Activated CD4-positive, alpha-beta memory T cell treated with anti-CD3 and anti-CD28 coated beads for 36 hours (primary cell): ENCODE data around the gene SEL1L2. TPM values are rescaled to one million over a fixed set of nuclear protein-coding genes. Genes with fewer than 3 reads are reported as not detected.

Experiments
- CTCF ChIA-PET: fragments of 350-600 bp; sonication (Branson Sonifier 250); formaldehyde crosslinking; loops from one replicate; lab custom pipeline; 2021; ENCODE audit warnings: antibody characterized with exemption, inconsistent platforms; lab: Charles Lee
- POLR2A ChIA-PET: fragments of 350-600 bp; sonication (Branson Sonifier 250); formaldehyde crosslinking; loops from one replicate; lab custom pipeline; 2021; ENCODE audit warnings: antibody characterized with exemption; lab: Charles Lee
- DNase-seq: peaks from one replicate; pipeline ENCODE4 v3.0.0-alpha.2; 2020
- H3K27ac Mint-ChIP-seq: one replicate; pipeline ENCODE4 v1.8.0; 2021; ENCODE audit warnings: mixed read lengths
- H3K27me3 Mint-ChIP-seq: one replicate; pipeline ENCODE4 v1.8.0; 2021; ENCODE audit warnings: mixed read lengths
- H3K36me3 Mint-ChIP-seq: one replicate; pipeline ENCODE4 v1.8.0; 2021; ENCODE audit warnings: mixed read lengths
- H3K4me1 Mint-ChIP-seq: one replicate; pipeline ENCODE4 v1.8.0; 2021; ENCODE audit warnings: low read depth, mixed read lengths
- H3K4me3 Mint-ChIP-seq: one replicate; pipeline ENCODE4 v1.8.0; 2021; ENCODE audit warnings: mild to moderate bottlenecking, mixed read lengths
- H3K9me3 Mint-ChIP-seq: one replicate; pipeline ENCODE4 v1.8.0; 2021; ENCODE audit warnings: mixed read lengths
- intact Hi-C: fragments of 100-400 bp; cut with micrococcal nuclease; formaldehyde crosslinking; loops from one replicate; pipeline ENCODE4 v1.15.1; 2023
- total RNA-seq, 2 experiments: library from RNA; stranded (reverse); gene quantifications; one replicate each; pipeline ENCODE4 v1.2.3, GENCODE V29; 2021

Gene SEL1L2
- total RNA-seq, 2 experiments from 2014 or later, result not detected

DNA sequence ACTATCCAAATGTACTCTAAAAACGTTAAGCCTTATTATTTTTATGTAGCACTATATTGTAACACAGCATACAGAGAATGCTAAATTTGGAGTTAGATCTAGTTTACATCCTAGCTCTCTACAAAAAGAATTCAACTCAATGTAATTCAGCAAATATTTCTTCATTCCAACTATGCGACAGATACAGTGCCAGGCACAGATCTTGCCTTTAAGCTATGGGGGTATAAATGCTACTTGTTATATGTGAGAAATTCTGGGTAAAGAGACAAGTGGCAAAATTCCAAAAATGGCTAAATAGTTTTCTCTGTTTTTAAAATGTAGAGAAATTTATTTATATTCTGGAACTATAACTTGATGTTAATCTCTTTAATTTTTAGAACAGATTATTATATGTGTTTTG, 63.2 kb downstream of the SEL1L2 start:
- intact Hi-C loops, result no loop called here
- Mint-ChIP-seq H3K9me3 (no peaks in the 10 kb centered on the region), H3K27me3 (no peaks in the 10 kb centered on the region), H3K4me1 (no peaks in the 10 kb centered on the region), H3K36me3 (no peaks in the 10 kb centered on the region), H3K27ac (no peak overlapping the region), H3K4me3 (no peak overlapping the region)
- CTCF ChIA-PET, result no interaction called here
- POLR2A ChIA-PET, result no interaction called here
- no peak for DNase-seq

DNA sequence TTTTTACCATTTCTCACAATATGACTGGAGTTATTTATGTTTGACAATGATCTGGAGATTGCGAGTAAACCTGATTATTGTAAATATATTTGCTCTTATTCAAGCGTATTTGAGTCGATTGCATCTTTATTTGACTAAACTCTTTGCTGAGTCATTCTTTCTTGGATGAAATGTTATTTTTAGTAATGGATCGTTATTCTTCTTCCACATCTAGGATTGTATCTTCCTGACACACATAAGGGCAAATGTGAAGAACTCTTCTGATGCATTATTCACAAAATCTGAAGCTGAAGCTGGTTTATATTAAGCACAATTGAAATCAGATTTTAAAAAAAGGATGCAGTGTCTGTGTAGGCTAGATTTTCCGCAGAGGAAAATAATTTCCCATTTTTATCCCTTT, 68.2 kb downstream of the SEL1L2 start:
- H3K27me3 Mint-ChIP-seq, result no peaks in the 10 kb centered on the region
- intact Hi-C loops, result no loop called here
- no peaks in the 10 kb centered on the region for H3K36me3 Mint-ChIP-seq
- H3K4me3 Mint-ChIP-seq, result no peak overlapping the region
- no peak overlapping the region for H3K27ac Mint-ChIP-seq
- H3K9me3 Mint-ChIP-seq, result no peaks in the 10 kb centered on the region
- no peak for DNase-seq
- no peaks in the 10 kb centered on the region for H3K4me1 Mint-ChIP-seq
- ChIA-PET POLR2A (no interaction called here), CTCF (no interaction called here)

DNA sequence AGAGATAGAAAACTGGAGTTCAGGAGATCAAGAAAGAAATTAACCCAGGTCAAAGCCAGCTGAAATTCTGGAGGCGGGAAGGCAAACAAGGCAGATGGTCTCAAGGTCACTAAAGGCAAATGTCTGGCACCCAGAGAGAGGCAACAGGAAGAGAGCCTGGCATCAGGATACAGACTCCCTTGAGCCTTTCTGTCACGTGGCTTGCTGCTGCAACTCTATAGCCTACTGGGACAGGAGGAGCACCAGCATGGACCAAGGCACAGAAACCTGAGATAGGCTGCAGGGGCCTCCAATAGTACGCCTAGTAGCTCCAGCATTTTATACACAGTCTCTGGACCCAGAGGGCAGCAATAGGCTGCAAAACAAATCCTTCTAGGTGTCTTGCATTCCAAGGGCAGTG, 75.1 kb downstream of the SEL1L2 start:
- no peaks in the 10 kb centered on the region for H3K9me3 Mint-ChIP-seq
- POLR2A ChIA-PET, result no interaction called here
- no peaks in the 10 kb centered on the region for H3K27me3 Mint-ChIP-seq
- intact Hi-C loops, result no loop called here
- no peaks in the 10 kb centered on the region for H3K4me1 Mint-ChIP-seq
- H3K4me3 Mint-ChIP-seq, result no peak overlapping the region
- no peaks in the 10 kb centered on the region for H3K36me3 Mint-ChIP-seq
- CTCF ChIA-PET, result no interaction called here
- H3K27ac Mint-ChIP-seq, result no peak overlapping the region
- no peak for DNase-seq

DNA sequence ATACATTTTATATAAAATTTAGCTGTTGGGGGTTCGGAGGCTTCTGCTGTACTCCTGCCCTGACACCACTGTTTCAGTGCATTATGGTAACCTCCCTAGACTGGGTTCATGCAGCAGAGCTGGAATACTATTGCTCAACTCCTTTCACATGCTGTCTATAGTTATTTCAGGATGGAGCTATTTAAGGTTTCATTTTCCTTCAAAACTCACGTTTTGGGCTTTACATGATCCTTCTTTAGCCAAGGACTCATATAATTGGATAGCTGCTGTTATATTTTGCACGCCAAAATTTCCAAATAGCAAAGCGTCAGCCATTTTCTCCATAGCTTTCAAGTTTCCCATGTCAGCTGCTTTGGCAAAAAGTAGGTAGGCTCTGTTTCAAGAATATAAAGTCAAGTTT, 76.8 kb downstream of the SEL1L2 start:
- ChIA-PET CTCF (no interaction called here), POLR2A (no interaction called here)
- no peak overlapping the region for H3K27ac Mint-ChIP-seq
- no peaks in the 10 kb centered on the region for H3K27me3 Mint-ChIP-seq
- DNase-seq, result no peak
- no peaks in the 10 kb centered on the region for H3K36me3 Mint-ChIP-seq
- no peaks in the 10 kb centered on the region for H3K9me3 Mint-ChIP-seq
- H3K4me1 Mint-ChIP-seq, result no peaks in the 10 kb centered on the region
- intact Hi-C loops, result no loop called here
- no peak overlapping the region for H3K4me3 Mint-ChIP-seq

DNA sequence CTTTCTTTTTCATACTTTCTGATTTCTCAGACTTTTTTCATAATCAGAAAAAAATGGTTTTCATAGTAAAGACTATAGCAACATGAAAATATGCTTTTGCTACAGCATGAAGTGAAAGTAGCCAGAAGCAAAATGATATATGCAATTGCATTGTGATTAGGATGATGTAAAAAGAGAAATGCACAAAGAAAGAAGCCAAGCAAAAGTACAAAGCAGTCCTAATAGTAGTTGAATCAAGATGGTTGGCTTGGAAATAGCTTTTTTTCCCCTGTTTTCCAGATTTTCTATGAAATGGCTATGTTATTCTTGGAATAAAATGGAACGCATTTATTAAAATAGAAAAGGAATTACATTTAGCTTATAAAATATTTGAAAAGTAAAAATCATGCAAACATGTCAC, 77.3 kb downstream of the SEL1L2 start:
- POLR2A ChIA-PET, result no interaction called here
- Mint-ChIP-seq H3K27me3 (no peaks in the 10 kb centered on the region), H3K9me3 (no peaks in the 10 kb centered on the region), H3K27ac (no peak overlapping the region), H3K36me3 (no peaks in the 10 kb centered on the region), H3K4me3 (no peak overlapping the region), H3K4me1 (no peaks in the 10 kb centered on the region)
- CTCF ChIA-PET, result no interaction called here
- DNase-seq, result no peak
- intact Hi-C loops, result no loop called here

DNA sequence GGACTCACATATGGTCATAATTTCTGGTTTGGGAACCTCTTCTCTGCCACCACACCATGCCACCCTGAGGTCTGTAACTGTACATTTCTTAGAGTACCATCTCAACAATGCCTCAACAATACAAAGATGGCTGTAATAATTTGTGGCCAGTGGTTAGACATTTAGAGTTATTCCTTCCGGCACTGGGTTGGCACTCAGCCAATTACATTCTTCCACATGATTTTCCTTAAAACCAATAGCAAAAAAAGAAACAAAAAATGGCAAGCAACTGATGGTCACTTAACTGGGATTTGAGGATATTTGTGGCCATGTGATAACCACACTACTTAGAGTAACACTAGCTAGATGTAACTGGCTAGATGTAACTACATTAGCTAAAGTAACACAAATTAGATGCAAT, 79.9 kb downstream of the SEL1L2 start:
- no peak for DNase-seq
- ChIA-PET CTCF (no interaction called here), POLR2A (no interaction called here)
- Mint-ChIP-seq H3K27ac (no peak overlapping the region), H3K9me3 (no peaks in the 10 kb centered on the region), H3K4me1 (no peaks in the 10 kb centered on the region), H3K36me3 (no peaks in the 10 kb centered on the region), H3K27me3 (no peaks in the 10 kb centered on the region), H3K4me3 (no peak overlapping the region)
- intact Hi-C loops, result no loop called here

DNA sequence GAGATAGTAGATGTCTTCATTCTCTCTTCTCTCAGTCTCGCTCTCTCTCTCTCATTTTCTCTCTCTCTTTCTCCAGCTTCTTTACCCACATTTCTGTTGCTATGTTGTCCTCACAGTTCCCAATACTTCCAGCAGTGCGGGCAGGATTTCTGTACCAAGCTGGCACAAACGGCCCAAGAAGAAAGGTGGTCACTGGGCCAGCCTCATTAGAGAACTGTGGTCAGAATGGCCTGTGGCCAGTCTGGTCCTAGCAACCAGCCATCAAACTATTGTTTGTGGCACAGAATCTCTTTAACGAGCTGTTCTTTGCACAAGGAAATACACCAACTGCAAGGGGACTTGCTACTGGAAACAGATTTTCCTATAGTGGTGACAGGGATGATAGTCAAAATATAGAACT, 81.3 kb downstream of the SEL1L2 start:
- ChIA-PET POLR2A (no interaction called here), CTCF (no interaction called here)
- Mint-ChIP-seq H3K4me3 (no peak overlapping the region), H3K9me3 (no peaks in the 10 kb centered on the region), H3K27ac (no peak overlapping the region), H3K36me3 (no peaks in the 10 kb centered on the region), H3K4me1 (no peaks in the 10 kb centered on the region), H3K27me3 (no peaks in the 10 kb centered on the region)
- intact Hi-C loops, result no loop called here
- DNase-seq, result no peak

DNA sequence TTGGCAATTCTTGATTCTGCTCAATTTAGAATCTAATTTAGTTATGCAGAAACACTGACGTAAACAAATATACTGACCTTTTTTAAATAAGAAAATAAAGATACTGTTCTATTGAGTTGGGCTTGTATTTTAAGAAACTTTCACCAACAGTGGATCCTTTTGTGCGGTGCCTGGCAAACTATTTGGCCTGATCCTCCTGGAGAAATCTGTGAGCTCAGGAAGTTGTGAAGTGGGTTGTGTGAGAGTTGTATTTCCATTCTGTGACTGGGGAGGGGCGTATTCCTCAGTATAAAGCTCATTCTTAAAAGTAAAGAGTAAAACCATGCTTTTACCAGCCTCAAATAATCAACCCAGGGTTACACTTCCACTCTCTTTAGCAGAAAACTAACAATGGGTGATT, 85.6 kb downstream of the SEL1L2 start:
- Mint-ChIP-seq H3K27me3 (no peaks in the 10 kb centered on the region), H3K4me1 (no peaks in the 10 kb centered on the region), H3K9me3 (no peaks in the 10 kb centered on the region), H3K27ac (no peak overlapping the region), H3K4me3 (no peak overlapping the region), H3K36me3 (no peaks in the 10 kb centered on the region)
- intact Hi-C loops, result no loop called here
- POLR2A ChIA-PET, result no interaction called here
- no peak for DNase-seq
- CTCF ChIA-PET, result no interaction called here

DNA sequence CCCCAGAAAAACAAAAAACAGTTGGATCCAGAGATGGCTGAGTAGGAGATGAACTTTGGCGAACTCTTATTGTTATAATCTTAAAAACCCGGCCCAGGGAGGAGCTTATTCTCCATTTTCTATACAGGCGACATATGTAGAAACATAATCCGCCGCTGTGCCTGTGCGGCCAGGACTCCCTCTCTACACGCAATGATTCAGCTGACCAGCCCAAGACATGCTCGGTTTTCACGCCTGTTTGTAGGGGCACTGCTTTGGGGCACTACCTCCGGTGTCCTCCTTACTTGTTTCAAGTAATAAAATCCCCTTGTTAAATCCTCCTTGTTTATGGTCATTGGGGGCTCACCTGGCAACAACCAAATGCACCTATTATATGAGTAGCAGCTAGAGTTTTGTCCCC, 89.9 kb downstream of the SEL1L2 start:
- H3K27me3 Mint-ChIP-seq, result no peaks in the 10 kb centered on the region
- no peak overlapping the region for H3K27ac Mint-ChIP-seq
- POLR2A ChIA-PET, result no interaction called here
- H3K36me3 Mint-ChIP-seq, result no peaks in the 10 kb centered on the region
- no peak for DNase-seq
- H3K4me1 Mint-ChIP-seq, result no peaks in the 10 kb centered on the region
- intact Hi-C loops, result no loop called here
- no peak overlapping the region for H3K4me3 Mint-ChIP-seq
- CTCF ChIA-PET, result no interaction called here
- no peaks in the 10 kb centered on the region for H3K9me3 Mint-ChIP-seq

DNA sequence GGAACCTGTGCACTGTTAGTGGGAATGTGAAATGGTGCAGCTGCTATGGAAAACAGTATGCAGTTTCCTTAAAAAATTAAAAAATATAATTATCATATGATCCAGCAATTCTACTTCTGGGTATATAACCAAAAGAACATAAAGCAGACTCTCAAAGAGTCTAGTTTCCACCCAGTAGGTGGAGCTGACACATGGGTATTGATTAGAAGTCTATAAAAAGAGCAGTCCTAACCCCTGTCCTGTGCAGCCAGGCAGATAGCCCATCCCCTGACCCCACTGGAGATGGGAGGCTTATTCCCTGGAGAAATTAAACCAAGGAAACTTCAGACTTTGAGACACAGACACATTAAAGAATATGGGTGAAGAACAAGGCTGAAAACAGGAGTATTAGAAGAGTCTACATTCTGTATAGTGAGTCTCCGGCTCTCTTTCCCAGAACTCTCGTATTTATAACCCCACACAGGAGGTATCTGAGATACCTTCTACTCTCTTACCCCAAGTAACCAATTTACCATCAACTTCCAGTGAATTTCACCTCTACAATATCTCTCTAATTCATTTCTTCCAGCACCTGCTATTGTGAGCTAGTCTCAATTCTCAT, 92.3 kb downstream of the SEL1L2 start:
- no peaks in the 10 kb centered on the region for H3K27me3 Mint-ChIP-seq
- intact Hi-C loops, result no loop called here
- ChIA-PET CTCF (no interaction called here), POLR2A (no interaction called here)
- no peaks in the 10 kb centered on the region for H3K36me3 Mint-ChIP-seq
- H3K9me3 Mint-ChIP-seq, result no peaks in the 10 kb centered on the region
- H3K27ac Mint-ChIP-seq, result no peak overlapping the region
- no peaks in the 10 kb centered on the region for H3K4me1 Mint-ChIP-seq
- H3K4me3 Mint-ChIP-seq, result no peak overlapping the region
- no peak for DNase-seq

DNA sequence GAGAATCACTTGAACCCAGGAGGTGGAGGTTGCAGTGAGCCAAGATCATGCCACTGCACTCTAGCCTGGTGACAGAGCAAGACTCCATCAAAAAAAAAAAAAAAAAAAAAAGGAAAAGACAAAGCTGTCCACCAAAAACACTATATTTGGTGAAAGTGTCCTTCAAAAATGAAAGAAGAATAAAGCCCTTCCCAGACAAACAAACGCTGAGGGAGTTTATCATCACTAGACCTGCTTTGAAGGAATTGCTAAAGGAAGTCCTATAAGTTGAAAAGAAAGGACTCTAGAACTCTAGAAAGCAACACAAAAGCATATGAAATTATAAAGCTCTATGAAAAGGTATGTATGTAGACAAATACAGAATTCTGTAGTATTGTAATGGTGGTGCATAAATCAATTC, 98.8 kb downstream of the SEL1L2 start:
- Mint-ChIP-seq H3K4me3 (no peak overlapping the region), H3K27me3 (no peaks in the 10 kb centered on the region), H3K36me3 (peaks cover 4% of the 10 kb centered on the region), H3K9me3 (peaks cover 13% of the 10 kb centered on the region), H3K4me1 (no peaks in the 10 kb centered on the region), H3K27ac (no peak overlapping the region)
- CTCF ChIA-PET, result no interaction called here
- intact Hi-C loops, result no loop called here
- POLR2A ChIA-PET, result no interaction called here
- no peak for DNase-seq

DNA sequence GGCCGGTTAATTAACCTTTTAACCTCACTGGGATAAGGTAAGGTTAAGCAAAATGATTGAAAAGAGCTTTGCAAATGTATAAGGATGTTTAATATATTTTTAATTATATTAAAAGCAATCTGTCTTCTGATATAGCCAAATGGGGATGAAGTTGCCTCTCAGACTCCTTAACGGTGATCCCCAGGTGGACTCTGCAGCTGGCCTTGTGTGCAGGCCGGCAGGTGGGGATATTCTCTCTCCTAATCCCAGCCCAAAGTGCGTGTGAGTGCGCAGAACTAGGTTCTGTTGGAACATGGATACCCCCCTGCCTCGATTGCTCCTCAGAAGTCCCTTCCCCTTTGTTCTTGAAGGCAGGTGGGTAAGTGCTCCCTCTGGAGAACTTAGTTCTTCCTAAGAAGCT, 105.6 kb downstream of the SEL1L2 start:
- Mint-ChIP-seq H3K4me1 (no peaks in the 10 kb centered on the region), H3K9me3 (no peaks in the 10 kb centered on the region), H3K4me3 (no peak overlapping the region), H3K27me3 (peaks cover 3% of the 10 kb centered on the region), H3K36me3 (no peaks in the 10 kb centered on the region), H3K27ac (no peak overlapping the region)
- DNase-seq, result no peak
- ChIA-PET CTCF (no interaction called here), POLR2A (no interaction called here)
- intact Hi-C loops, result no loop called here

DNA sequence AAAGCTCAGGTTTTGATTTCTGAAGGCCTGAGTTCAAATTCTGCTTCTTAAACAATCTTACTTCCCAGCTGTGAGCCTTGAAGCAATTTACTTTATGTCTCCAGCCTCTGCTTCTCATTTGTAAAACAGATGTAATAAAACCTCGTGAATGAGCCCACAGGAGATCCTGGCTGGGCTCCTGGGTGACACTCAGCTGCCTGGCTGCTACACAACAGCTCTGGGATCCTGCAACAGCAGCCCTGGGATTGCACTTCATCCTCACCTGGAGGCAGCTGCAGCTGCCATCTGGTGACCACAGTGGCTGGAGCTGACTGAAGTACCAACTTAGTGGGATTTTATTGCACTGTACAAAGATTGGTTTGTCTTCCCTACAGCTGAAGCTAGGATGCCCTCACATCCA, 107.0 kb downstream of the SEL1L2 start:
- intact Hi-C loops, result no loop called here
- H3K4me1 Mint-ChIP-seq, result no peaks in the 10 kb centered on the region
- CTCF ChIA-PET, result no interaction called here
- H3K27ac Mint-ChIP-seq, result no peak overlapping the region
- H3K4me3 Mint-ChIP-seq, result no peak overlapping the region
- POLR2A ChIA-PET, result no interaction called here
- H3K36me3 Mint-ChIP-seq, result no peaks in the 10 kb centered on the region
- H3K27me3 Mint-ChIP-seq, result peaks cover 3% of the 10 kb centered on the region
- H3K9me3 Mint-ChIP-seq, result no peaks in the 10 kb centered on the region
- DNase-seq, result no peak
